GM21528 (cell line): Measurements from ENCODE around the gene ETV6.

Experiments
- ATAC-seq: cut with Tn5 transposase; IDR thresholded peaks from one replicate; pipeline ENCODE4 v1.9.1; 2021; ENCODE audit warnings: mild to moderate bottlenecking, moderate library complexity; ENCODE audit not compliant: unreplicated experiment, low FRiP score

ETV6 gene

DNA sequence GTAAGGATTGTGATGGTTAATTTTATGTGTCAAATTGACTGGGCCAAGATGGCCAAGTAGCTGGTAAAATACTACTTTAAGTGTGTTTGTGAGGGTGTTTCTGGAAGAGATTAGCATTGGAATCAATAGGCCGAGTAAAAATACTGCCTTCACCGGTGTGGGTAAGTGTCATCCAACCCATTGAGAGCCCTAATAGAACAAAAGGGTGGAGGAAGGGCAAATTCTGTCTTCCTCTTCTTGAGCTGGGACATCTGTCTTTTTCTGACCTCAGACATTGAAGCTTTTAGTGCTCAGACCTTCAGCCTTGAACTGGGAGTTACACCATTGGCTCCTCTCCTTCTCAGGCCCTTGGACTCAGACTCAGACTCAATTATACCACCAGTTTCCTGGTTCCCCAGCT is 8.0 kb upstream of the ETV6 start:
- ATAC-seq, result no peak

DNA sequence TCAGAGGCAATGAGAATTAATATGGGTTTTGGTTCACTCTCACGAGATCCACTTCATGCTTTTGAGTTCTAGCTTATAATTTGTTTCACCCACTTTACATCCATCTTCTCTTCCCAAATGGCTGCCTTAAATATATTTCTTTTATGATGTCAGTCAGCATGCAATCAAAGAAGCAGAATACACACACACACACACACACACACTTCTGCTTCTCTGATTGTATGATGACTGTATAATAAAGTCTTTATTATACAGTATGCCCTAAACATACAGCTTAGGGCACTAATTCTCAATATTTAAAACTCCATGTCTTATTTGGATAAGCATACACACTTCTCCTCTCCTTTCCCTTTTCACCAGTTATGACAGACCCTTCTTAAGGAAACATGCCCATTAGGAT is 6.7 kb upstream of the ETV6 start:
- no peak for ATAC-seq

DNA sequence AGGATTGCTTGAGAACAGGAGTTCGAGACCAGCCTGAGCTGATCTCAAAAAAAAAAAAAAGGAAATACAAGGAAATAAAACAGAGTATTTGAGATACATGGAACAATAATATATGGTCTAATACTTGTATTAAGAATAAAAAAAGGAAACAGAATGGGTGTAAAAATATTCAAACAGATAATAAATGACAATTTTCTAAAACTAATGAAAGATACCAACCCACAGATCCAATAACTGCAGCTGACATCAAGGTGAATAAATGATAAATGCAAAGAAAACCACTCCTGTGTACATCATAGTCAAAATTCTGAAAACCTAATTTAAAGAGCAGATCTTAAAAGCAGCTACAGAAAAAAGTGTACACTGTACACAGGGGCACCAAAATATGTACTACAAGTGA is 4.1 kb upstream of the ETV6 start:
- ATAC-seq, result no peak

DNA sequence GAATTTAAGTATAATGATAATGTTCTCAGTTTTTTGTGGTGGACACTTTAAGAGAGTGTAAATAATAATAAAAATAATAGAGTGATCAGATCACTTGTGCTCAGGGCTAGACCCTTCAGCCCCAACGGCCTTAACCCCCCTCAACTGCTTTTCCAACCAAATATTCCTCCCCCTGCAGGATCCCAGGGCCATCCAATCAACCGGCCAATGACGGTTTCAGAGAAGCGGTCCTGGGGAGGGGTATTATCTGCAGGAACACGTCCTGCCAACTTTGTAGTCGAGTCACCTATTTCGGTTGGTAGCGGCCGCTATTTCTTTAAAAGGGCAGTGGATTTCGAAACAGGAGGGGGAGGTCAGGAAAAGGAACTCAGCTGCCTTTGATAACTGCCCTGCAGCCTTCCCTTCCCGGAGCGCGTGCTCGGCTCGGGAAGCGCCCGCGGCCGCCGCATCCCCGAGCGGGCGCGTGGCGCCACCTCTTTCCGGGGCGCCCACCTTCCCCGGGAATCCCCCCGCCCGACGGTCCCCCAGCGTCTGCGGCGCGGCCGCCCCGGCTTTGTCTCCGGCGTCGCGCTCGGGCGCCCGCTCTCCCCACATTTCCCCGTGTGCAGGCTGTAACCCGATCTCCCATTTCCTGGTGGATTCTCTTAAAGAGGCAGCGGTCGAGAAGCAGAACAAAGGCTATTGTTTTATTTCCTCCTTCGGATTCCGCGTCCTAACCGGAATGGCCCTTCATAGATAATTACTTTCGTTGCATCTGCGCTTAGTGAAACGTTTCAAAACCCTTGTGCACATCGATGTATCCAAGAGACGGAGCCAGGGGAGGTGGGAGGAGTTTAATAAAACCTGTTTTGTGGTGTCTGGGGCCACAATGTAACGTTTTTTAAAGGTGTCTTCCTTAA is 711 bp upstream of the ETV6 start:
- ATAC-seq, result peak; percentile 37

DNA sequence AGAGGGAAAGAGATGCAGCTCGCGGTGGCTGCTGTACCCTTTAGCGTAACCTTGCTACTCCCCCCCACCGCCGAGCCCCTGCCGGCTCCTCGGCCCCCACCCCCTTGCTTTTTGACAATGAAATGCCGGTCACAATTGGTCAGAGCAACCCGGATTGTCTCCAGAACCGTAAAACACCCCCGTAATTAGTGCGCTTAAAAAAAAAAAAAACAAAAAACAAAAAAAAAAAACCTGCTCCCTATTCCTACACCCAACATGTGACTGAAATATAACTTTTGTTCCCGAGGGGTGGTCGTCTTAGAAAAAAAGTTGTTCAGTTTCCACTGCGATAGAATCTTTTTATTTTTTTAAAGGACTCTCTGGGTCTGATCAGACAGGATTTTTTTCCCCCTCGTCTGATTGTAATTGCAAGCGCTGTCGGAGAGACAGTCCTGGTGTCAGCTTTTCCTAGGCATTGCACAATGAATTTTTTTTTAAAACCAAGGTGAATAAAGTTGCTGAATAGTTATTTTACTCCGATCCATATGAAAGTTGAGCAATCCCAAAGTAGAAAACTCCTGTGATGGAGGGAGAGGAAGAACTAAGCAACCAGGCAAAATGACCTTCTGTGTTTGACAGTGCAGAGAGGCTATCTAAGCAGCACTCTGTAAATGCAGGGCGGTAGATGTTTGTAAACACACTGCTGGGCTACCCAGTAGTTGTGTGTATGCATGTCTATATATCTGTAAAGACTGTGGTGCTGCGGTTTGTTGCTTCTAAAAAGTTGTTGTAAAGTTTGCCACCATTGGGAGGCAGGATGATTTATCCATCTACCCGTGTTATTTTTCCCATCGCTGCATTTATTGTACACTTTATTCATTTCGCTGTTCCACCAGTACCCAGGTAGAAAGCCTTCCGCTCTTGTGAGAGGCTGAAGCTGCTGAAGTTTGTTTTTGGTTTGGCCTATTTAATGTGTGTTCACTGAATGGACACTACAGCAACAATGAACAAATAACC is 1.1 kb downstream of the ETV6 start:
- no peak for ATAC-seq

DNA sequence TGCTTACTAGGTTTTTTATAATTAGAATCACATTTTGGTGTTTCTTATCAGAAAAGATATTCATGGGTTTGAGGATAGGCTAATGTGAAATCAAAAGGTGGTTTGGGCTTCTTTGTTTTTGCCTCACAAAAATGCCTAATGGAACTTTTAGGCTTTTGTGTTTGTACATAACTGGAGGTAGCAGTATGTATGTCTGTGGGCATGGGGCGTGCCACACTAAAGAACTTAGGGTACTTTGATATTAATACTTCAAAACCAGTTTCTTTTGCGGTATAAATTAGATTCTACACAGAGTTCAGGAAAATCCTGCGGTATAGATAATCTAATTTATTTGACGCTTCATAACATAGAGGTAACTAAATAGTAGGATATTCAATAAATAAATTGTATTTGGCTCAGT is 1.9 kb downstream of the ETV6 start:
- no peak for ATAC-seq

DNA sequence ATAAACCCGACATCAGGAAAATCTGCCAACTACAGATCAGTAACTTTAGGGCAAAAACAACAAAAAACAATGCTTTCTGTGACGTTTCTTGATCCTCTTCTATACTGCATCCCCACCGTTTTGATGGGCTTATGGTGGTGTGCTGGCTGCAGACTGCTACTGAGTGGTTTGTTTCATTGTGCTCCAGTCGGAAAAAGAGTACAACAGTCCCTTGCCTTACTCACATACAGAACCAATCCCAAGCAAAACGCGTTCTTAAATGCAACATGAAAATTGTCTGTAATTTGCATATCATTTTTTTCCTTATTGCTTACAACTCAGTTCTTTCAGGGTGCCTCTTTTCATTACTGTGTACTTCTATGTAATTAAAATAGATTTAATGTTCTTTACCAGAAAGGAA is 2.3 kb downstream of the ETV6 start:
- ATAC-seq, result no peak

DNA sequence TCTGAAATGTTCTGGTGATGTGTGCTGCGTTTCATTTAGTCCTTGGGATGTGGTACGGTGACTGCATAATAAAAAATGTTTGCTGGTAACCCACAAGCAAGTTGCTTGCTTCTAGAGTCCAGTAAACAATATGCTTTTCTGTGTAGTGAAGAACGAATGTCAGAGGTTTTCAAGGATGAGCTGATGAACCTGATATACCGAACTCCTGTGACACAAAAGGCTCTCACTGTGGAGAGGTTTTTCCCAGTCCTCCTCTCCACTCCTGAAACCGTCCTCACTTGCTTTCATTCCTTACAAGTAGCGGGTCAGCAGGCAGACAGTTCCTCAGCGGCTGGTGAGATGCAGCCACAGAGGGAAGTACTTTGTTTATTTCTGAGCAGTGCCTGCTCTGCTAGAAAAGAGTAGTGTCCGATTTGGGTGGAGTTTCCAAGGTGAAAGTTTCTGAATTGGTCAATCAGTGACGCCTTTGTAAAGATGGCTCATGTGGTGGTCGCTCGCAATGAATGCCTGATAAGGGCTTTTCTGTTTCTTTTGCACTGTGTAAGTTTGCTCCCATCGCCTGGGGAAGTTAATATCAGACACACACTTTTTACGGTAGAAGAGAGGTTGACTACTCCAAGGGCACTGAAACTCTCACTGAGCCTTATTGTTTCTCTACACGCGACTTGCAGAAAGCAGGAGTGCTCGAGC is 3.0 kb downstream of the ETV6 start:
- ATAC-seq, result no peak

DNA sequence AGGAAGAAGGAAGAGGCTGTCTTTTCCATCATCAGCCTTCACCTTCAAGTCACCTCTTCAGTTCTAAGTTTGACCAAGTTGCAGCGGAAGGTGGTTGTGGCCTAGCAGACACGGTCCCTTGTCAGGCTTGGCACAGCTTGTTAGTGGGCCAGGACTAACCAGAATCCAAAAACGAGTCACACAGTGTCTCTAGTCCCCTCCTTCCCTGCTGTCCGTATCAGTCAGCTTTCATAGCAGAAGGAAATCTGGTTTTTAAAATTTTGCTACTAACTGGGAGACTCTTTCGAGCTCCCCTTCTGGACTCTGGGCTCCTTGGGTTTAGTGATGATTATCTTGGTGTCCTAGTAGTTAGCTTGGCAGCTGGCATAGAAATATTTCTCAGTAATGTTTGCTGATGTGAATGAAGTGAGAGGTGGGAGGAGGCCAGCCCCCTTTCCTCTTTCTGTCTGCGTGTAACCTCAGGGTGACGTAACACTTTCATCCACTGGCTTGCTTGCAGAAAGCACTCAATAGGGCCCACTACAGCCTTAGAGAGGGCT is 3.8 kb downstream of the ETV6 start:
- ATAC-seq, result no peak

DNA sequence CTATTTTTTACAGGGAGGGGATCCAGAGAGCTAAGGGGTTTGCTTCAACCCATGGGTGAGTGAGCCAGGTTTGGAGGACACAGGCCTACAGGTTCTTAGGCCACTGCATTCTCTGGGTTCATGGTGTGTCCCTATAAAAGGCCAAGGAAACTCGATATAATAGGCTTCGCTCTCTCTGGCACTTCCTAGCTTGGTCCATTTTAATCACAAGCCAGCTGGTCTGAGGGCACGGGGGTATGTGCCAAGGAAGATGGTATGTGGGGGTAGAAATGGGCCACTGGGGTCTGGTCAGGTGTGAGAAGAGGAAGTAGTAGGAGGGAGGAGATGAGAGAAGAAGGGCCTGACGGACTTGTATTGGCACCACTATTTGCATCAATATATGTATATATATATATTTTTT is 4.9 kb downstream of the ETV6 start:
- ATAC-seq, result no peak

DNA sequence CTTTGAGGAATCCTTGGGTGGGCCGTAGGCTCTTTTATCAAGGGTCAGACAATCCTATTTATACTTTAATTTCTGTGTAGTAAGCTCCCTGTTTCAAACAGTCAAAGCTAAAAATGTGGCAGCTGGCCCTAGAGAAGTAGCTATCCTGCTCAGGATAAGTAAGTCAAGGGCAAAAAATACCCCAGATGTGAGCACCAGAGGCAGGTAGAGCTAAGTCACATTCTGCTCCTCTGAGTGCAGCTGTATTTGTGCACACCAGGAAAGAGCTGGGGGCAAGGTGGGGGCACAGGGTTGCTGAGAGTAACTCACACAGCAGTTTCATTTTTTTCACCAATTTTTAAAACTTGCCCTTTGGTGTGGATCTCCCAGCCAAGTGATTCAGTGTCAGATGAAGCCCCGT is 5.3 kb downstream of the ETV6 start:
- no peak for ATAC-seq

DNA sequence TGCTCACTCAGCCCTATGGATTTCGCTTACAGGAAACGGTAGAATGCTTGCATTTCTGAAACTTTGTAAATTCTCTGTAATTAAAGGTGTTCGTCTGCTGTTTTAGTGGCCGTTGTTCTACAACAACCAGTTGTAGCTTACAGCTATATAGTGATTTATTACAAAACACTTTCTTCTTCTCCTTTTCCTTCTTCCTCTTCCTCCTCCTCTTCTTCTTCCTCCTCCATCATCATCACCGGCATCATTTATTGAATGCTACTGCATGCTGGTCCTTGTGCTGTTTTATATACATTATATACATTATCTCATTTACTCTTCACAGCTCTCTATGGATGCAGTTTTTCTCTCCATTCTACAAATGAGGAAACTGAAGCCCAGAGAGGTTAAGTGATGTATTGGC is 6.4 kb downstream of the ETV6 start:
- no peak for ATAC-seq

DNA sequence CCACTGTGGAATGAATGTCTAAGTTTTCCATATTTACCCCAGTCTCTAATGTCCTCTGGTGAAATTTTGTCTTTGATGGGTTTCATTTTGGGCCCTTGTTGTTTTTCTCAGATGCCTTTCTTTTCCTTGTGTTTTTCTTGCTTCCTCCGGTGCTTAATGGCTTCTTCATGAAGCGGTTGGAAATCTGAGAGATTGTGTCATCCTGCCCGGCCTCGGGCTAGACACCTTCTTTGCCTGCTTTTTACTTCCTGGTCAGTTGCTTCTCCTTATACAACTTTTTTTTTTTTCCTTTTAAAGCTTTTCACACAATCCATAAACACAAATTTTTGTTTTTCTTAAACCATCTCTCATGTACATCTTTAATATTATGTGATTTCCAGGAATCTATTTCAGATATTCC is 7.1 kb downstream of the ETV6 start:
- ATAC-seq, result no peak

DNA sequence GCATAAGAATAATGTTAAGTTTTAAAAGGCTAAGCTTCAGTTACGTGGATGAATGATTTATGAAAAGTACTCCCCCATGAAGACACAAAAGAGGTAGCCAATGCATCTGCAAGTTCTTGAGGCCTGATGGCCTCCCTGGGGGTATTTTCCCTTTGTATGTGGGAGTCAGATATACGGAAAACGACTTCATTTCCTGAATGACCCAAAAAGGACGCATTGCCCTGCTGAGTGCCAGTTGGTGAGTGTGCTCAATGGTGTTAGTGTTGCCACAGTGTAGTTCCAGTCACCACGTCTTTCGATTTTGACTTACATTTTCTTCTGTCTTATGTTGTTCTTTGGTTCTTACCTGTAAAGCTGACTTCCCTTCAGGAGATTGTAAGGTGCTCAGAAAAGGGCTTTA is 8.0 kb downstream of the ETV6 start:
- ATAC-seq, result no peak

DNA sequence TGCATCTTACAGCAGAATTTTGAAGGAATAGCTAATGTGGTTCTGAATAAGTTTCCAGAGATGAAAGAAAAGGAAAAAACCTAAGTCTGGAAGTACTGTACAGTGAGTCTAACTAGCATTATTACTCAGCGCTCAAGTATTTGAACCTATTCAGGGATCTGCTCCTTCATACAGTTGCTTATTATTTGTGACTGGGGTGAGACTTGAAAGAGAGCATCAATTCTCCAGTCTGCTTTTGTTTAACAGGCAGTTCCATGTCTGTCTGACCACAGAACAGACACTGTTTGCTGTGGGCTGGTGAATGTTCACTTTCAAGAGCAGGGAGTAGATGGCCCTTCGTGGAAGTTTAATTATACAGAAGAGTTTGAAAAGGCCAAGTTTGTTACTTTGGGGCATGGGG is 9.3 kb downstream of the ETV6 start:
- no peak for ATAC-seq

DNA sequence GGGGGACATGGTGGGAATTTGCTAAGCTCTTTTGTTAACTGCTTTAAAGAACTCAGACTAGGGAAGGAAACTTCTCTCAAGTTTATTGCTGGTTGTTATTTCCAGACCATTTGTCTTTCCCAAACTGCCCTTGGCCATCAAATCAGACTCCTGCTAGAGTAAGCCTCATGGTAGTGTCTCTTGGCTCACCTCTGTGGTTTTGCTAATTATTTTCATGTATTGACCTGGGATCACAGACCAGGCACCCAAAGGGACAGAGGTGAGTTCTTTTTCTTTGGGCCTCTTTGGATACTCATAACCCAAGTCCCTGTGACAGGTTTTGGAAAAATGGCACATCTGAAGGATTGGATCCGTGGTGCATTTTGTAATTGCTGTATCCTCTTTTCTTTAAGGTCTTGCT is 11.2 kb downstream of the ETV6 start:
- no peak for ATAC-seq

DNA sequence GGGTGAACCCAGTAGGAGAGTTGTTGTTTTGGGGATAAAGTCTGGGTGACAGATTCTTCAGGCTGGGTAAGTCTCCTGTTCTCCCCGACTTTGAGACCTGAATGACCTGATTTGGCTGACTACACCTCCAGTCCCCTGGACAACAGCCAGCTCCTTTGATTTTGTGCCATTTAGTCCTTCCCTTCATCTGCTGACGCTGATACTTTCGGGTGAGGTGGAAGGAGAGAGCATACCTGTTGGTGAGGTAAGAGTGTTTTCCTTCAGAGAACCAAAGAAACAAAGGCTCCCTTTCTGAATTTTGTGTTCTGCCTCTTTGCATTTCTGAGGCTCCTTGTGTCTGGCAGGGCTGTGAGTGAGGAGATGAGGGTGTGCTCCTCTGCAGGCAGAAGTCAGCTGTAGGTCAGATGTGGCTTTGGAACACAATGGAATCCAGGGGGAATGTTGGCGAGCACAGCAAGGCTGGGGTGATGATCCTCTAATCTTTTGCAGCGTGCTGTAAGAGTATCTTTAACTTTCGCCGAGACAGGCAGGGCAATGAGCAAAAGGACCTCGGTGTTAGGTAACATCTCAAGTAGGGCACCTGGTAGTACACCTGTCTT is 12.1 kb downstream of the ETV6 start:
- no peak for ATAC-seq

DNA sequence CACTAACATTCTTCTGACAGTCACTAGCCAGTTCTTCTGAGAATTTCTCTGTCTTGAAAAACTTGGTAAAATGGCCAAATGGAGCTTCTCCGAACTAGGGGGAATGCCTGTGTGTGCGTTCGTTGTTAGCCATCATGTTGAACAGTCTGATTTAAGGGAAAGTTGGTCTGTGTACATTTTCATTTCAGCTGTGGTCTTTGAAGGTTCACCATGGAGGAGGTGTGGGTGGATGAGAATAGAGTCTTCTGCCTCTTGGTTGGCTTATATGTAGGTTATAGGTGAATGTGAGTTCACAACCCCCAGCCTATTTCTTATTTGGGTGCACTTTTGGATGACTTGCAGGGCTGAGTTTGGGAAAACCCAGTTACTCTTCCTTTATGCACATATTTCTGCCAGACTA is 12.9 kb downstream of the ETV6 start:
- ATAC-seq, result no peak

DNA sequence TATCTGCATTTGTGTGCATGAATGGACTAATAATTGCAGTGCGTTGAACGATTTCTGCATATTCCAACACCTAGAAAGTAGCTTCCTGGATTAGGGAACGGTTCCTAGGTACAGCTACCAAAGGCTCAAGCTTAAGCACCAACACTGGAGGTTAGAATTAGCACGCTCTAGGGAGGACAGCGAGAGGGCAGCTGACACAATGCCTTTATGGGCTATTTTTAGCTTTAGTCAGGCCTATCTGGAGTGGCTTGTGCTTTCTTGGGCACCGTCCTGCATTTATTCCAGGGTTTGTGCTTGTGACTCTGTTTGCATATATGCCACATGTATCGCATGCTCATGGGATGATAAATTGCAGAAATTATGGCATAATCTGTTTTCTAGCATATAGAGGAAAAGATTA is 13.7 kb downstream of the ETV6 start:
- no peak for ATAC-seq

DNA sequence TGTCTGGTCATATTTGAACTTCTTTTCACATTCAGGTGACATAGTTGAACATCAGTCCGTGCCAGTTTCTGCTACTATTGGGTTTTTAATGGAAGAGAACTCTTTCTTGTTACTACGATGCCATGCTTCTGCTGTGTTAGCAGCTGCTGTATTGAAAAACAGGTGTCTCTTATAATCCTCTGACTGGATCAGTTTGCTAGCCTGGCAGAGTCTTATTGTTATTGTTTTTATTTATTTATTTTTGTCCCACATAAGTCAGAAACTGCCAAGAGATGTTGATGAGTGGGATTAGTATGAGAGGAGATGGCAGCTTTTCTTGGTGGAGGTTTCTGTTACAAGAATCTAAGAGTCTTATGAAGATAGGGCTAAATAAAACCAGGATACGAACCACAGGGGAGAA is 14.6 kb downstream of the ETV6 start:
- no peak for ATAC-seq
